ENCODE results near the gene PCSK1.

DNA sequence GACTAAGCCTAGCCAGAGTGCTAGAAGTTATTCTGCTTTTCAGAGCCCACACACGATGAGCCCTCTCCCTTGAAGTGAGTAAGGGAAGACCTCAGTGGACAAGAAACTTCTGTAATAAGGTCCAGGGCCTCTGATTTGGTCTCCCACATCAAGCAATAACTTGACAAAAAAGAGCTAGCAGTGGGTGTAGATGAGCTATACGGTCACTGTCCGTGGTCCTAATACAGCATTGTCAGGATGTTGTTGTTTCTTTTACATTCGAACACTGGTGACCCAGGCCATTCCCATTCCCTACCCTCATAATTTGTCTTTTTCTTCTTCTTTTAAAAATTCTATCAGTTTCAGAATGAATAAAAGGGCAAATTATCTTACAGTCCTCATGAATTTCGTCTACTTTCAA lies 5.2 kb downstream of the PCSK1 start:
- TF ChIP-seq POLR2A (IDR thresholded peaks at IDR 0.05): no peak
- no peak for TF ChIP-seq CTCF (IDR thresholded peaks at IDR 0.05)
- TF ChIP-seq POLR2AphosphoS5 (IDR thresholded peaks at IDR 0.05): no peak
- TF ChIP-seq EP300 (IDR thresholded peaks at IDR 0.05): no peak

Data from gastroesophageal sphincter (tissue), 3 donors.